Upper lobe of left lung (tissue), 4 donors: Measurements from ENCODE around the gene PLAC9.

Experiments
- EP300 ChIP-seq, 4 donors: sonication (generic); formaldehyde crosslinking; IDR thresholded peaks; one replicate each; pipeline ENCODE4 v1.5.1; 2017; ENCODE audit warnings: antibody characterized with exemption in 4 of 4, control low read depth in 2 of 4
- TF ChIP-seq, protein P1 (sequence below), 6 experiments: fragments of 450-650 bp in 4 of 6; fragments of 200-600 bp in 2 of 6; sonication (generic) in 2 of 6; IDR thresholded peaks; one replicate each; pipeline ENCODE4 v1.5.1; 2016 to 2019; ENCODE audit warnings: antibody characterized with exemption in 6 of 6

DNA sequence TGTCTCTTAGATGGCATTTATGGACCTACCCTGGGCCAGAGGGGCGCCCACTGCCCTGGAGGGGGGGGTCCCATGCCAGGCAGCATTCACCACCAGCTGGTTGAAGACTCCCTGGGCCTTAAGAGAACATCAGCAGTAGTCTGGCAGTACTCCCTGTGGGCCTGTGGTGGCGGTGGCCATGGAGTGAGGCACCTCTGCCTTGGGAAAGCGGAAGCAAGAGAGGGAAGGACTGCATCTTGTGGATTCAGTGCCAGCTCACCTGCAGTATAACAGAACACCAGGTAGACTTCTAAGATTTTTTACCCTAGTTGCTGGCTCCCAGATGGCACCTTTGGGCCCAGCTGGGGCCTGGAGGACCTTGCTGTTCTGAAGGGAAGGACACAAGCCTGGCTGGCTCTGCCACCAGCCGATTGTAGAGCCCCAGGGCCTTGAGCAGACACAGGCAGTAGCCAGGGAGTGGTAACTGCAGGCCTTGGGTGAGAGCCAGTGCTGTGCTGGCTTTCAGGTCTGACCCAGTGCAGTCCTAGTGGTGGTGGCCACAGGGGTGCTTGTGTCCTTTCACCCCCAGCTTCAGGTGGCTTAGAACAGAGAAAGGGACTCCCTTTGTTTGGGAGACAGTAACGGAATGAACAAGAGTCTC is 15.8 kb downstream of the PLAC9 start:
- no peak for TF ChIP-seq EP300 (IDR thresholded peaks at IDR 0.05)
- TF ChIP-seq, protein P1, sequence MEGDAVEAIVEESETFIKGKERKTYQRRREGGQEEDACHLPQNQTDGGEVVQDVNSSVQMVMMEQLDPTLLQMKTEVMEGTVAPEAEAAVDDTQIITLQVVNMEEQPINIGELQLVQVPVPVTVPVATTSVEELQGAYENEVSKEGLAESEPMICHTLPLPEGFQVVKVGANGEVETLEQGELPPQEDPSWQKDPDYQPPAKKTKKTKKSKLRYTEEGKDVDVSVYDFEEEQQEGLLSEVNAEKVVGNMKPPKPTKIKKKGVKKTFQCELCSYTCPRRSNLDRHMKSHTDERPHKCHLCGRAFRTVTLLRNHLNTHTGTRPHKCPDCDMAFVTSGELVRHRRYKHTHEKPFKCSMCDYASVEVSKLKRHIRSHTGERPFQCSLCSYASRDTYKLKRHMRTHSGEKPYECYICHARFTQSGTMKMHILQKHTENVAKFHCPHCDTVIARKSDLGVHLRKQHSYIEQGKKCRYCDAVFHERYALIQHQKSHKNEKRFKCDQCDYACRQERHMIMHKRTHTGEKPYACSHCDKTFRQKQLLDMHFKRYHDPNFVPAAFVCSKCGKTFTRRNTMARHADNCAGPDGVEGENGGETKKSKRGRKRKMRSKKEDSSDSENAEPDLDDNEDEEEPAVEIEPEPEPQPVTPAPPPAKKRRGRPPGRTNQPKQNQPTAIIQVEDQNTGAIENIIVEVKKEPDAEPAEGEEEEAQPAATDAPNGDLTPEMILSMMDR (IDR thresholded peaks at IDR 0.05) = no peak
